Measurements from ENCODE around the gene PRG2. TPM values are rescaled to one million over a fixed set of nuclear protein-coding genes. Genes with fewer than 3 reads are reported as not detected.
A peak's percentile ranks its signal among the peaks of the same experiment; 100 is the strongest.

The PRG2 gene
- total and polyA plus RNA-seq, 2 of the 4 experiments (the other 2 are of a cell fraction), result not detected

GRCh38 chr11:57434640-57435546, 44.4 kb upstream of the PRG2 start (continued):
- TF ChIP-seq SMC3 (IDR thresholded peaks at IDR 0.05; ENCODE audit: low read depth, low read length) (peak; percentile 17; the same call in 1 of the 2 replicates), CHD1 (IDR thresholded peaks at IDR 0.05; ENCODE audit: low read depth, low read length) (no peak), POLR2A (IDR thresholded peaks at IDR 0.05; ENCODE audit: low read depth, low read length) (no peak)

GRCh38 chr11:57432714-57433163, 42.3 kb upstream of the PRG2 start:
- H3K27ac ChIP-seq (ENCODE audit: insufficient read depth, low read length), result peak overlapping the region; percentile 24
- H4K91ac ChIP-seq (ENCODE audit: insufficient read depth, low read depth, low read length), result peak overlapping the region; percentile 78
- 38% methylated on average over 4 of the region's 7 CpGs; no CpG with 5 or more reads in 1 of the 2 experiments for WGBS, 2 experiments (ENCODE audit: extremely low coverage in 2 of 2, insufficient read length in 1 of 2)
- H3K4me2 ChIP-seq (ENCODE audit: low read depth, low read length), result no peak overlapping the region
- H2AK5ac ChIP-seq (ENCODE audit: low read depth, low read length), result no peak overlapping the region
- H2AK9ac ChIP-seq (replicated peaks; ENCODE audit: low read depth, low read length, poor library complexity), result peak overlapping the region; percentile 18
- DNase-seq (peak; percentile 93), ATAC-seq (ENCODE audit: low read depth) (peak; percentile 75)
- peak overlapping the region; percentile 44 to 89; a peak in 3 of 4 replicates for H4K8ac ChIP-seq (ENCODE audit: low read depth in 2 of 2, low read length in 2 of 2)
- 0 out of 2 replicates have a peak overlapping the region, but pooled peaks have one; percentile 34 for H3K14ac ChIP-seq (replicated peaks; ENCODE audit: low read depth, low read length)
- H3K56ac ChIP-seq (ENCODE audit: extremely low read depth, insufficient read depth, low read length), result no peak overlapping the region
- no peak overlapping the region for H3K9ac ChIP-seq (ENCODE audit: low read depth, low read length)
- no peak overlapping the region for H2BK15ac ChIP-seq (ENCODE audit: low read depth, low read length)
- no peak overlapping the region for H2BK5ac ChIP-seq (ENCODE audit: low read depth, low read length, poor library complexity, severe bottlenecking)
- peak overlapping the region; percentile 66; the same call in 1 of the 2 replicates for H3K4ac ChIP-seq (ENCODE audit: low read depth, low read length)
- H4K20me1 ChIP-seq (ENCODE audit: insufficient read depth, low read length), result no peaks in the 10 kb centered on the region
- H3K4me1 ChIP-seq (ENCODE audit: control insufficient read depth, insufficient read depth, low read length), result peaks cover 24% of the 10 kb centered on the region
- H3K27me3 ChIP-seq (ENCODE audit: control insufficient read depth, insufficient read depth, low read length), result no peaks in the 10 kb centered on the region
- H2AFZ ChIP-seq (replicated peaks; ENCODE audit: low read length, poor library complexity), result peak overlapping the region; percentile 60
- H3K9me1 ChIP-seq (ENCODE audit: insufficient read depth, low read length), result peaks cover 6% of the 10 kb centered on the region
- H2BK120ac ChIP-seq (ENCODE audit: low read depth, low read length), result peak overlapping the region; percentile 44; the same call in 1 of the 2 replicates
- no peaks in the 10 kb centered on the region for H3K36me3 ChIP-seq (ENCODE audit: control insufficient read depth, insufficient read depth, low read length)
- H3K23ac ChIP-seq (ENCODE audit: low read depth, low read length), result no peak overlapping the region
- H3K9me3 ChIP-seq (ENCODE audit: control insufficient read depth, insufficient read depth, low read length), result no peaks in the 10 kb centered on the region
- in situ Hi-C loops (cut with MboI; ENCODE audit: low sequenced_read_pairs) (no loop called here), intact Hi-C loops (cut with micrococcal nuclease) (no loop called here), dilution Hi-C loops (cut with HindIII; ENCODE audit: low sequenced_read_pairs, unreplicated experiment) (no loop called here)
- ChIA-PET CTCF (no interaction called here), POLR2A (ENCODE audit: unreplicated experiment) (no interaction called here)
- peak overlapping the region; percentile 9 for H4K5ac ChIP-seq (ENCODE audit: low read depth, low read length)
- H3K79me1 ChIP-seq (ENCODE audit: low read depth in 1 of 2, low read length in 2 of 2), result no peaks in the 10 kb centered on the region
- peak overlapping the region; percentile 54 for H2BK20ac ChIP-seq (ENCODE audit: low read depth, low read length)
- TF ChIP-seq FOS (IDR thresholded peaks at IDR 0.05; ENCODE audit: low read depth, low read length) (peak; percentile 68), CTCF (conservative IDR thresholded peaks at IDR 0.05; ENCODE audit: low read depth, low read length) (0 out of 2 replicates have a peak, but pooled peaks have one; percentile 3), POLR2A (IDR thresholded peaks at IDR 0.05; ENCODE audit: low read depth, low read length) (no peak), MAFK (IDR thresholded peaks at IDR 0.05; ENCODE audit: low read depth, low read length) (peak; percentile 2; the same call in 1 of the 2 replicates), BHLHE40 (IDR thresholded peaks at IDR 0.05; ENCODE audit: low read depth, low read length) (peak; percentile 70; the same call in 1 of the 2 replicates), USF2 (IDR thresholded peaks at IDR 0.05; ENCODE audit: low read depth, low read length) (peak; percentile 19), RAD21 (IDR thresholded peaks at IDR 0.05; ENCODE audit: low read length) (peak; percentile 28; the same call in 1 of the 2 replicates), MXI1 (IDR thresholded peaks at IDR 0.05; ENCODE audit: borderline replicate concordance, low read depth, low read length) (no peak), MAZ (IDR thresholded peaks at IDR 0.05; ENCODE audit: borderline replicate concordance, low read depth, low read length) (no peak), CEBPB (IDR thresholded peaks at IDR 0.05; ENCODE audit: low read depth, low read length) (0 out of 2 replicates have a peak, but pooled peaks have one; percentile 7)
- H3K4me3 ChIP-seq (ENCODE audit: insufficient read depth, low read depth, low read length), result no peak overlapping the region
- BruUV-seq (replicated peaks), result no TSS peak
- H3K18ac ChIP-seq (ENCODE audit: low read depth, low read length), result peak overlapping the region; percentile 10
